NCI-H748 (cell line): Measurements from ENCODE around the gene PRR4.

ENCODE experiments used
- DNase-seq: peaks from one replicate; lab custom pipeline; 2025; ENCODE audit not compliant: unreplicated experiment; lab: John Stamatoyannopoulos, UW

Gene PRR4

GRCh38 chr12:10849425-10849878, at the start of gene PRR4:
PRR4 (minus strand) TSS chr12:10849475; CDS start chr12:10849437, 38 bp downstream.
- DNase-seq: no peak

- no peak for DNase-seq
Measured at GRCh38 chr12:10896854-10897253, 47.6 kb upstream of the PRR4 start.

GRCh38 chr12:10891937-10892336, 42.7 kb upstream of the PRR4 start:
- DNase-seq: no peak

GRCh38 chr12:10889226-10889625, 40.0 kb upstream of the PRR4 start:
- DNase-seq: no peak

GRCh38 chr12:10884086-10884725, 34.9 kb upstream of the PRR4 start, which contains the start of gene PRH1:
PRH1 (minus strand) TSS chr12:10884255; CDS start chr12:10884217, 38 bp downstream.
- no peak for DNase-seq

- DNase-seq: no peak
Measured at GRCh38 chr12:10873378-10873777, 24.1 kb upstream of the PRR4 start.

DNA sequence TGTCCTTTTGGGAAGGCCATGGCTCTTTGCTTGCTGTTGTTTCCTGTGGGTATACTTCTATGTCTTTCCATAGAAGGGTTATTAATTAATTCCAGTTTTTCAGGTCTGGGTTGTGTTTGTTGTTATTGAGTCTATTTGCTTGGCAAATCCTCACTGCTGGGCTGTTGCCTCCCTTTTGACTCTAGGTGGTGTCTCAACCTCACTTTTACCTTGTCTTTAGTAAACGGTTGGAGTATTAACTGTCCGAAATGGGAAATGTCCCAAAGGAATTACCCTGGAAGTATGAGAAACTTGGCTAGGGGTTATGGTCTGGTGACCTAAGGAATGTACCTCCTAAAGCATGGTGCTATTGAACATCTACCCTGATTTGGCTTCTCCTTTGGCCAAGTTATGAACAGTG, 18.1 kb upstream of the PRR4 start:
- no peak for DNase-seq

- no peak for DNase-seq
Measured at GRCh38 chr12:10863512-10864218, 14.4 kb upstream of the PRR4 start.

GRCh38 chr12:10861366-10861765, 12.1 kb upstream of the PRR4 start:
- DNase-seq: no peak

- DNase-seq: no peak
Measured at GRCh38 chr12:10855807-10856206, 6.5 kb upstream of the PRR4 start.

- no peak for DNase-seq
Measured at GRCh38 chr12:10853776-10854175, 4.5 kb upstream of the PRR4 start.

GRCh38 chr12:10851243-10851858, 2.1 kb upstream of the PRR4 start:
- no peak for DNase-seq

- DNase-seq: no peak
Measured at GRCh38 chr12:10847744-10848143, 1.5 kb downstream of the PRR4 start.

GRCh38 chr12:10842862-10843261, 6.4 kb downstream of the PRR4 start:
- no peak for DNase-seq

DNA sequence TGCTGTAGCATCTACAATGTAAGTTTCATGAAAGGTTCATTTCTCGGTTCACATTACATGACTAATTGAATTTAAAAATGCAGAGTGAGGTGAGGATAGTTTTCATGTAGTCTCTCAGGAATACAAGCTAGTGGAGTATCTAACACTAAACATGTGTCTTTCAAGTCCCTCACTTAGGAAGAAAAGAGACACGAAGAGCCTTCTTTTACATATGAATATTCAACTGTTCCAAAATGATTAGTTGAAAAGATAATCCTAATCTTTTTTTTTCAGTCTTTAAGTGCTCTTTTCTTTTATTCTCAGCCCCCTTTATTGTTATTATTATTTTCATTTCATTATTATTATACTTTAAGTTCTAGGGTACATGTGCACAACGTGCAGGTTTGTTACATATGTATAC, 10.8 kb downstream of the PRR4 start:
- no peak for DNase-seq

GRCh38 chr12:10829994-10830393, 19.3 kb downstream of the PRR4 start:
- no peak for DNase-seq

DNA sequence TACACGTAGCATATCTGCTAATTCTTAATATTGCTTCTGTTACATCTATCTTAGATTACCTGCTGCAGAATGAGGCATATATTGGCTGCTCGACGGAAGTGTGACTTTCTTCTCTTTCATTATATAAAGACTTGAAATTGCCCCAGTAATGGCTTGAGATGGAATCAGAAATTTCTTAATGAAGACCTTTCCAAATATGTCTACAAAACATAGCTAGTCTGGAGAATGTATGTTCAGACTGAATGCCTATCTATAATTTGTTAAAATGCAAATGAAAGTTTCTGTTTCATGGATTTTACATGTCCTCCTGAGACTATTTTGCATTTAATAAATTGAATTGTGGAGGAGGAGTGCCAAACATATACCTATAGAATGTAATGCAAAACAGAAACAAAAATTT, 23.0 kb downstream of the PRR4 start, which contains the start of gene TAS2R10:
TAS2R10 (minus strand) TSS at position 101 of the 400 bp plus-strand sequence; CDS start at position 12, 89 bp downstream.
- no peak for DNase-seq

GRCh38 chr12:10824957-10825356, 24.3 kb downstream of the PRR4 start:
- DNase-seq: no peak

DNA sequence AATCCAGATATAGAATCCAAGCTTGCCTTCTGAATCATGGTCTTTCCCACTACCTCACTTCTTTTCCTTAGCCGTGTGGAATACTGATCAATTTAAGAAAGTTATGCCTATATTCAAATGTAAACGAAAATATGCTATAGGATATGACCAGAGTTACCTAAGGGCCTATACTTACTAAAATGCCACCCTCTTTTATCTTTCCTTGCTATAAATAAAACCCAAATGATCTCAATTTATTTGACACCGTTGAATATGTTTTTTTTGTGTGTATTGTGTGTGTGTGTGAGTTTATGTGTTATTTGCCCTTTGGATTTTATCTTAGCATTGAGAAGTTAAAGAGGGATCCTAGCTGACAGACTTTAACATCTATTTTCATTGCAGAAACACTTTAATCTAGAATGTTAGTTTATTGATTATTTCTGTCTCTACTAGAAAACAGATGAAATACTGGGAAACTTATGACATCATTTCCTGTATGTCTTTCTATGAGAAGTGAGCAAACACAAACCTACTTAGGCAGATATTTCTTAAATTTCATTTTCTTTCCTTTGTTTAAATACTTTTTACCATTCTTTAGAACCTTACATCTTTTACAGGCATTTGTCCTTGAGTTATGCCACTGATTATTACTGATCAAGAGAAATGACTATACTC, 37.3 kb downstream of the PRR4 start:
- no peak for DNase-seq

DNA sequence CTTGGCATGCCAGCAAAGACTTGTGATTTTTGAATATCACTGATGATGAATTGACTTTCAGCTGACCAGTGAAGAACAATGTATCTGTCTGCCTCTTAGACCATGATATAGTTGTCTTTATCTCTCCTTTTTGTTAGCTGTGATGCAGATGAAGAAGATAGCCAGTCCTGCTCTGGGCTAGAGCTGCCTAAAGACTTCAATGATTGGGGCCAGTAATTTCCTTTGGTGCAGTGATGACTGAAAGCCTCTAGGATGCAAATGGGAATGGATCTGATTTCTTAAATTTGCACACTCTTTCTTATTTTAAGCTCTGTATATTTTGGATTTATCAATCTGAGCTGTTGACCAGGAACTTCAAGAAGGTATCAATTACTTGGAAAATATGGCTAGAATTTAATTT, 39.2 kb downstream of the PRR4 start, which contains the start of gene TAS2R9:
TAS2R9 (minus strand) TSS at position 101 of the 400 bp plus-strand sequence; CDS start at position 8, 93 bp downstream.
- DNase-seq: no peak

DNA sequence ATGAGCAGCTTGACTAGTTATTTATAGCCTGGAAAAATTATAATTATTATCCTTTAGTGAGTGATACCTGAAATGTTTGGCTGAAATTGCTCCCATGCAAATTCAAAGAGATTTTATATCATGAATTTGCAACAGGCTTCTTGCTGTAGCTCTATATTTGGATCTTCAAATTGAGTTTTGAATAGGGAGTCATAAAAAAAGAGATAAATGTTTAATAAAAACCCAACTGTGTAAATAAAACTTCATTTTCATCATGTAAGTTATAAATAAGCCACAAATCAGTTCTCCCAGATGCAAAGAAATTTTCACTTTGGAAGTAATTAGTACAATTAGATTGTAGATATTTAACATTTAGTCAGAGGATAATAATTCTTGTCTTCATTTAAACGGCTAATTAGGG, 42.1 kb downstream of the PRR4 start, which contains the start of gene TAS2R8:
TAS2R8 (minus strand) TSS at position 101 of the 400 bp plus-strand sequence. CDS start 306 bp downstream, outside the sequence.
- DNase-seq: no peak
